ENCODE data around the gene PPP6R3. TPM values are rescaled to one million over a fixed set of nuclear protein-coding genes. Genes with fewer than 3 reads are reported as not detected.

The PPP6R3 gene
- total and polyA plus RNA-seq, 2 experiments from 2014 or later: 41.9 to 118 TPM

DNA sequence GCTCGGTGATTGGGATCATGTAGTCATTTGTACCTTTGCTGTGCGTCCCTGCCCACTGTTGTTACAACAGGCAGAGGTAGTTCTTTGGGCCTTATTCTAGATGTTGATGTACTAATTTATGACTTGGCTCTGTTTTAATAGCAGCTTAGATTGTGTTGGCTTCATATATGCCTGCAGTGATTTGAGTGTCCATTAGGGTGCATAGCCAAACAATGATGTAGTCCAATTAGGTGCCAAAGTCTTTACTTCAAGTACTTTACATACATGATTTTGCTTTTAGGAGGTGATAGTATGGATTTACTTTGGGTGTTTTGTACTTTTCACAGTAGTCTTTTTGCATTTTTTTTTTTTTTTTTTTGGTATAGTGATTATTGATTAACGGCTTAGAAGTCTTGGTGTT, 46.4 kb downstream of the PPP6R3 start:
- TF ChIP-seq, protein P1, sequence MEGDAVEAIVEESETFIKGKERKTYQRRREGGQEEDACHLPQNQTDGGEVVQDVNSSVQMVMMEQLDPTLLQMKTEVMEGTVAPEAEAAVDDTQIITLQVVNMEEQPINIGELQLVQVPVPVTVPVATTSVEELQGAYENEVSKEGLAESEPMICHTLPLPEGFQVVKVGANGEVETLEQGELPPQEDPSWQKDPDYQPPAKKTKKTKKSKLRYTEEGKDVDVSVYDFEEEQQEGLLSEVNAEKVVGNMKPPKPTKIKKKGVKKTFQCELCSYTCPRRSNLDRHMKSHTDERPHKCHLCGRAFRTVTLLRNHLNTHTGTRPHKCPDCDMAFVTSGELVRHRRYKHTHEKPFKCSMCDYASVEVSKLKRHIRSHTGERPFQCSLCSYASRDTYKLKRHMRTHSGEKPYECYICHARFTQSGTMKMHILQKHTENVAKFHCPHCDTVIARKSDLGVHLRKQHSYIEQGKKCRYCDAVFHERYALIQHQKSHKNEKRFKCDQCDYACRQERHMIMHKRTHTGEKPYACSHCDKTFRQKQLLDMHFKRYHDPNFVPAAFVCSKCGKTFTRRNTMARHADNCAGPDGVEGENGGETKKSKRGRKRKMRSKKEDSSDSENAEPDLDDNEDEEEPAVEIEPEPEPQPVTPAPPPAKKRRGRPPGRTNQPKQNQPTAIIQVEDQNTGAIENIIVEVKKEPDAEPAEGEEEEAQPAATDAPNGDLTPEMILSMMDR (IDR thresholded peaks at IDR 0.05; ENCODE audit: low read depth, low read length): peak; percentile 4
- H3K27me3 ChIP-seq: no peaks in the 10 kb centered on the region
- H3K27ac ChIP-seq: no peak overlapping the region
- H3K4me1 ChIP-seq (ENCODE audit: low read depth): peaks cover 48% of the 10 kb centered on the region
- no peaks in the 10 kb centered on the region for H3K9me3 ChIP-seq (ENCODE audit: low read depth)
- no peaks in the 10 kb centered on the region for H3K36me3 ChIP-seq
- H3K4me3 ChIP-seq: no peak overlapping the region
- DNase-seq (ENCODE audit: low read depth in 1 of 2, low spot score in 1 of 2): no peak

DNA sequence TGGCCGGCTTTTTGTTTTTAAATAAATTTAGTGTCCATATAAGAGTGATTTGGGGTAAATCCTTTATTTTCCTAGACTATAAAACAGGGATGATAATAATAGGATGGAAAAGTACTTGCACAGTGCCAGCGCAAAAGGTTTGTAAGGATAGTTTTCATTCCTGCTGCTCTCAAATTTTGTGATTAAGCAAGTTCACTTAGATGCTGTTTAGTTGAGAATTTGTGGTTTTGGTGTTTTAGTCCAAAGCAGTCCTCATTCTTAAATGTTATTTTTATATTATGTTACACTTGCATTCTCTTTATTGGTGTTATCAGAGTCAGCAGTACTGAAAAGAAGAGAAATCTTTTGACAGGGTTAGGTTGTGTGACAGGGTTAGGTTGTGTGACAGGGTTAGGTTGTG, 47.9 kb downstream of the PPP6R3 start:
- DNase-seq (ENCODE audit: low read depth in 1 of 2, low spot score in 1 of 2): no peak
- no peak overlapping the region for H3K4me3 ChIP-seq
- H3K27ac ChIP-seq: peak overlapping the region; percentile 31
- peaks cover under 1% of the 10 kb centered on the region for H3K36me3 ChIP-seq
- peaks cover 38% of the 10 kb centered on the region for H3K4me1 ChIP-seq (ENCODE audit: low read depth)
- TF ChIP-seq, protein P1 (IDR thresholded peaks at IDR 0.05; ENCODE audit: low read depth, low read length): no peak
- H3K27me3 ChIP-seq: no peaks in the 10 kb centered on the region
- H3K9me3 ChIP-seq (ENCODE audit: low read depth): no peaks in the 10 kb centered on the region

GRCh38 chr11:68509066-68509465, 48.5 kb downstream of the PPP6R3 start:
- Histone ChIP-seq H3K36me3 (peaks cover 6% of the 10 kb centered on the region), H3K4me1 (ENCODE audit: low read depth) (peaks cover 31% of the 10 kb centered on the region), H3K27me3 (no peaks in the 10 kb centered on the region), H3K9me3 (ENCODE audit: low read depth) (no peaks in the 10 kb centered on the region), H3K4me3 (no peak overlapping the region), H3K27ac (peak overlapping the region; percentile 31)
- DNase-seq (ENCODE audit: low read depth in 1 of 2, low spot score in 1 of 2): no peak
- TF ChIP-seq, protein P1 (IDR thresholded peaks at IDR 0.05; ENCODE audit: low read depth, low read length): no peak

DNA sequence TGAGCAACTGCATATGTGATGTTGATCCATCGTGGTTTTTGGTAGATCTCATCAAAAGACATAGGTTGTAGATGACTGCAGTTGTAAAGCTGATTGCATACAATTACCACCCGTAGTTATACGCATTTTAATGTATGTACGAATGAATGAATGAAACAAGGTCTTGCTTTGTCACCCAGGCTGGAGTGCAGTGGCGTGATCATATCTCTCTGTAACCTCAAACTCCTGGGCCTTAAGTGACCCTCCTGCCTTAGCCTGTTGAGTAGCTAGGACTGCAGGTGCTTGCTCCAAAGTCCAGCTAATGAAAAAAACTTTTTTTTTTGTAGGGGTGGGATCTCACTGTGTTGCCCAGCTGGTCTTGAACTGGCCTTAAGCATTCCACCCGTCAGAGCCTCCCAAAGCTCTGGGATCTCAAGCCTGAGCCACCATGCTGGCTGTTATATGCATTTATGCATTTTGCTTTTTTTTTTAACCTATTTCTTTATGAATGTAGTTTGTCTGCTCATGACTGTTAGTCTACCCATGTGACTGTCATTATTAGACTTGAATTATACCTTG, 53.5 kb downstream of the PPP6R3 start:
- peaks cover 8% of the 10 kb centered on the region for H3K4me1 ChIP-seq (ENCODE audit: low read depth)
- no peak for DNase-seq (ENCODE audit: low read depth in 1 of 2, low spot score in 1 of 2)
- H3K9me3 ChIP-seq (ENCODE audit: low read depth): no peaks in the 10 kb centered on the region
- H3K36me3 ChIP-seq: peaks cover 6% of the 10 kb centered on the region
- no peak overlapping the region for H3K27ac ChIP-seq
- H3K27me3 ChIP-seq: no peaks in the 10 kb centered on the region
- no peak overlapping the region for H3K4me3 ChIP-seq
- TF ChIP-seq, protein P1 (IDR thresholded peaks at IDR 0.05; ENCODE audit: low read depth, low read length): no peak

- H3K9me3 ChIP-seq (ENCODE audit: low read depth): no peaks in the 10 kb centered on the region
- H3K27ac ChIP-seq: no peak overlapping the region
- no peaks in the 10 kb centered on the region for H3K27me3 ChIP-seq
- DNase-seq (ENCODE audit: low read depth in 1 of 2, low spot score in 1 of 2): no peak
- peaks cover 17% of the 10 kb centered on the region for H3K36me3 ChIP-seq
- no peak overlapping the region for H3K4me3 ChIP-seq
- TF ChIP-seq, protein P1 (IDR thresholded peaks at IDR 0.05; ENCODE audit: low read depth, low read length): no peak
- H3K4me1 ChIP-seq (ENCODE audit: low read depth): peaks cover 14% of the 10 kb centered on the region
Observed at GRCh38 chr11:68517121-68517741, 56.7 kb downstream of the PPP6R3 start.

All from cardiac muscle cell (in vitro differentiated cells and primary cell).